GM19467 (cell line): ENCODE data around the gene ZWILCH.

Experiments used
- ATAC-seq: cut with Tn5 transposase; IDR thresholded peaks from one replicate; pipeline ENCODE4 v1.9.1; 2021; ENCODE audit warnings: mild to moderate bottlenecking, moderate library complexity; ENCODE audit not compliant: unreplicated experiment

Gene ZWILCH

GRCh38 chr15:66535056-66535455 lies 29.9 kb downstream of the ZWILCH start:
- ATAC-seq = no peak

DNA sequence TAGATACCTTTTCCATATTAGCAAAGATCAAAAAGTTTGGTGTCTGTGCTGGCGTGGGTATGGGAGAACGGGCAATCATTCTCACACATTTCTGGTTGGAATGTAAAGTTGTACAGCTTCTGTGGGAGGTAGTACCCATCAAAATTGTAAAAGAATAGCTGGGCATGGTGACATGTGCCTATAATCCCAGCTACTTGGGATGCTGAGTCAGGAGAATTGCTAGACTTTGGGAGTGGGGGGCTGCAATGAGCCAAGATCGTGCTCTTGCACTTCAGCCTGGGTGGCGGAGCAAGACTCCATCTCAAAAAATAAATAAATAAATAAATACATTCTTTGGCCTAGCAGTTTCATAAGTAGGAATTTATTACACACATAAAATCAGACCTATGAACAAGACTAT lies 37.8 kb downstream of the ZWILCH start:
- ATAC-seq = no peak

DNA sequence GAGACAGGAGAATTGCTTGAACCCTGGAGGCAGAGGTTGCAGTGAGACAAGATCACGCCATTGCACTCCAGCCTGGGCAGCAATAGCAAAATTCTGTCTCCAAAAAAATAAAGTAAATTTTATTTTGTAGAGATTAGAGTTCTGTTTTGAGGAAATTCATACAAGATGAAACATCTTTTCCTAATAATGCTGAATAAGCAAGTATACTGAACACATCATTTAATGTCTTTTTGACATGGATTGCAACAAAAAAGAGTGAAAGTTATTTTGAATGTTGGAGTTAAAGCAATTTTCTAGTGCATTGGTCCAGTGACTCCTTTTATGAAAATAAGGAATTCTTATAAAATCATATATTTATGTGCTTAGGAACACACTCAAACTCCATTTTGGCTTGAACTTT lies 40.1 kb downstream of the ZWILCH start:
- ATAC-seq = no peak

DNA sequence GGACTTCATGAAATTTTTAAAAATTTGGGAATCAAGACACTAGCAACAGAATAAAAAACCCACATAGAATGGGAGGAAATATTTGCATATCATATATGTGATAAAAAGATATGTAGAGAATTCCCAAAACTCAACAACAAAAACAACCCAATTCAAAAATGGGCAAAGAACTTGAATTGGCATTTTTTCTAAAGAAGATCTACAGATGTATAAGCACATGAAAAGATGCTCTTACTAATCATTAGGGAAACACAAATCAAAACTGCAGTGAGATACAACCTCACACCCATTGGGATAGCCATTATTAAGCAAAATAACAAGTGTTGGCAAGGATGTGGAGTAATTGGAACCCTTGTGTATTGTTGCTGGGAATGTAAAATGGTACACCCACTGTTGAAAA lies 50.6 kb downstream of the ZWILCH start:
- no peak for ATAC-seq

GRCh38 chr15:66558271-66558670 lies 53.1 kb downstream of the ZWILCH start:
- no peak for ATAC-seq

DNA sequence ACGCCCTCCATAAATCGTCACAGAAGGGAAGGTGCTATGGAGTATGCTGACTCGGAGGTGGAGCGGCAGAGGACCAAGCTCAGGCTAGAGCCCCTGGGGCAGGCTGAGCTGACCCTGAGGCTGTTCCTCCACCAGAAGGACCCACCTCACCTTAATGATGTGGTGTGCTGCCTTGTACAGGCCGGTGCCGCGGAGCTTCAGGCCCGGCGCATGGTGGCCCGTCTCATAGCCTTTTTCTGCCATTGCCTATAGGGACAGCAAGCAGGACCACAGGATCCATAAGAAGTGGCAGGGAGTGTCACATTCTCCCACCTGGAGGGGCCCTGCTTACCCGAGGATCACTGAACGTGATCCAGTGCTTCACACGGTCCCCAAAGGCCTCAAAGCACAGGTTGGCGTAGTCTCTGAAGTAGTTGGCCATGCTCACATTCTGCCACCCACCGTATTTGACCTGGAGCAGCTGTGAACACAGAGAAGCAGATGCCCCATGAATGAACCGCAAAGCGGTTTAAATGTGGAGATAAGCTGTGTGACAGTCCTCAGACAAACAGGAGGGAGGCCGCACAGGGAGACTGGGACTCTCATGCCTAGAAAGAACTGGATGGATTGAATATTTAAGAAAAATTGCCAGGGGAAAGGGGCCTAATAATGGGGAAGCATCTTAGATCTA lies 55.9 kb downstream of the ZWILCH start:
- no peak for ATAC-seq

DNA sequence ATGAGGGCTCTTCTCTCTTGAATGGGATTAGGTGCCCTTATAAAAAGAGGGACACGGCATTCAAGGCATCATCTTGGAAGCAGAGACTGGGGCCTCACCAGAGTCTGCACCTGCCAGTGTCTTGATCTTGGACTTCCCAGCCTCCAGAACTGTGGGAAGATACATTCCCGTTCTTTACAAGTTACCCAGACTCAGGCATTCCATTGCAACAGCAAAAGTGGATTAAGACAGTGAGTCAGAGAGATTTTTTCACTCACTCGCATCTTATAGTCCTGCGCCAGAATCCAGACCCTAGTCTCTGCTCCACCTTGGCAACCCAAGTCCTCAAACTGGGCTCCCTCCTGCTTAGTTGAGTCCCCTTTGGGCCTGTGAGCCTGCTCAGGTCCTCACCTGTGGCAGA lies 58.0 kb downstream of the ZWILCH start:
- no peak for ATAC-seq

- no peak for ATAC-seq
These were observed 58.5 kb downstream of the ZWILCH start for GRCh38 chr15:66563566-66564110.

DNA sequence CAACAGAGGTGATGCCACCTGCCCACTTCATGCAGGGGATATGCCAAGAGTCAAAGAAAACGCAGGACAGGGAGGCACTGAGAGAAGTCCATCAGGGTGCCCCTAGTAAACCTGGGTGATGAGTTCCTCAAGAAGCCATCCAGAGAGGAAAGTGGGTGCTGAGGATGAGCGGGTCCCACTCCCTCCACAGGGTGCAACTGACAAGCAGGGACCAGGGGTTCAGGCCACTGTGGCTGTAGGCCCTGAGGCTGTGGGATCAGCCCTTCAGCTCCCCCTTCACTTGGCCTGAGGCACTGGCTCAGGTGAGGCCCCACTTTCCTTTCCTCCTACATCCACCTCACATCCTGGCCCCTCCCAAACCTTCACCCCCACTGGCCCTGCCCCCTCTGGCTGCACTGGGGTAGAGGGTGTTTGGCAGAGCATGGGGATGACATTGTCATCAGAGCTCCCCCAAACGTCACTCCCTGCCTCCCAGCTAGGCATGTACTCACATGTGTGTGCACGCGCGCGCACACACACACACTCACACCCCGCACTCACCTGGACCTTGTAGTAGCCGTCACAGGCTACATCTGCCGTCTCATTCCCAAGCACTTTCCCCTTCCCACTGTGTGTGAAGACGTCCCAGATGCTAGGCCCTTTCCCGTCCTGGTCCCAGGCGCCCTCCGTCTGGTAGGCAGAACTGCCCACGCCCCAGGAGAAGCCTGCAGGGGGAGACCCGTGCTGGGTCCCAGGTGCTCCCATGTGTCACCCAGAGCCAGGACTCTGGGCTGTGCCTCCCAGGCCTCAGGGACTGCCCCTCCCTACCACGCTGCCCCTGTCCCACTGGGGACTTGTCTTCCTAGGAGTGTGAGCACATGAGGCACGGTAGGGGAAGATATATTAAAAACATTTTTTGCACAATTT lies 59.3 kb downstream of the ZWILCH start:
- no peak for ATAC-seq

DNA sequence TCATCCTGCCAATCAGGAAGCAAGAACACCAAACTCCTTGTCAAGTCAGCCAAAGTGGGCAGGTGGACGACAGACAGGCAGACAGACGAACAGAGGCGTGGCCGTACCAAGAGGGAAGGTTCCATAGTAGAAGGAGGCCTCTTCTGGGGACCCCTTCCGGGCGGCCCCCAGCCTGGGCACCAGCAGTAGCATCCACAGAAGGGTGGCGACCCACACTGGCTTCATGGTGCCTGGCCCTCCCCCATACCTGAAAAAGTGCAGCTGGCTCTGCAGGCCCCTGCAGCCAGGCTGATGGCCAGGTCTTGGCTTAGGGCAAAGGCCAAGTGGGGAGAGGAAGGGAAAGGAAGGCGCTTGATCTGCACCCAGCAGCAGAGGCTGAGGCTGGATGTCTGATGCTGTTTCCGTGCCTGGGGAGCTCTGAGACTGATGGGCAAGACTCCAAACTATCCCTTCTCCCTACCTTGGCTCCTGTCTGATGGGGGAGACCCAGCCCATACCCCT lies 60.1 kb downstream of the ZWILCH start:
- ATAC-seq = no peak

DNA sequence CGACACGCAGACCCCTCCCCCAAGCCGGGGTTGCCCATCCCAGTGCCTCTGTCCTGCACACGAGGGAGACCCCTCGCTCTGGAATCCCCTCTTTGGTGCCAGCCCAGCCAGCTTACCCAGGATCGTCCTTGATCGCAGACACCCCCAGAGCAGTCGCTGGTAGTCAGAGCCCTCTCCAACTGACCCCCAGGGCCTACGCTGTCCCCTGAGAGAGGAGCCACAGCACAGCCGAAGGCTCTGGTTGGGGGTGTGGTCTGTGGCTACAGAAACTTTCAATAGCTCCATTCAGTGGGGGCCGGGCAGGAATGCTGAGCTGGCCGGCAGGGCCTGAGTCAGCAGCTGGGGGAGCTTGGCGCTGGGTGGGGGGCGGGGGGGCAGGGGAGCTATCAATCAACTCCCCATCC lies 60.6 kb downstream of the ZWILCH start, which contains the start of gene LCTL:
LCTL (minus strand) TSS at position 258 of the 404 bp plus-strand sequence. CDS start 633 bp downstream, outside the sequence.
- ATAC-seq = no peak

DNA sequence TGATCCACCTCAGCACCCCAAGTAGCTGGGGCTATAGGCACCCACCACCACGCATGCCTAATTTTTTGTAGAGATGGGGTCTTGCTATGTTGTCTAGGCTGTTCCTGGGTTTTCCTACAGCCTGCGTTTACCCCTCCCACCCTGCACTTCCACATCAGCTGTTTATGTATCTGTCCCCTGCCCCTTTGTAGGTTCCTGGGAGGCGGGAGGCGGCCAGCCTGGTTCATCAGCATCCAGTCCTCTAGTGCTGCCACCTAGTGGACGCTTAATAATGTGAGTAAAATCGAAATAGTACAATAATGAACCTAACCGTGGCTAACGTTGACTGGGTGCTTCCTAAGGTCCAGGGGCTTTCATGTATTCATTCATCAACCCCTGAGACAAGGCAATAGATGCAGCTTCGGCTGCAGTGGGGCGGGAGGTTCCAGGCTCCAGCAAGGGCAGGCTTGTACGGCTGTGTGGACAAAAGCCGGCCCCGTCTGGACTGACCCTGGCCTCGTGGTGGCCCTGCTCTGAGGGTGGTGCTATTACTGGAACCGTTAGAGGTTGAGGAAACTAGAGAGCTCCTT lies 61.9 kb downstream of the ZWILCH start:
- ATAC-seq = no peak

DNA sequence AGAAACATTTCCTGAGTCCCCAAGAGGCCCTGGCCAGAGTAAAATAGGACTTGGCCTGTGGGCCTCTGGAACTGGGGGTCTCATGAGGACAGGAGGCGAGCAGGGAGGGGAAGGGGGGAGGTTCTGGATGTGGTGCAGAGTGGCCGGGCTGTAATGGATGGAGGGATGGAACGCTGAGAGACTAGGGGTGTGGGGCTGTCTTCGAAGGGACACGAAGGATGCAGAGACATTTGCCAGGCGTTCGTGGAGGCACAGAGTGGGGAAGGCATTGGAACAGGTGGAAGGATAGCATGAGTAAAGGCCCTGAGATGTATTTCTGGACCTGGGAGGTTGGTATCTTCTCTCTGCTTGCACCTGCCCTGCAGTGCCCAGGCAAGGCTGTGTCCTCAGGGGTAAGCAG lies 62.8 kb downstream of the ZWILCH start:
- ATAC-seq = no peak

DNA sequence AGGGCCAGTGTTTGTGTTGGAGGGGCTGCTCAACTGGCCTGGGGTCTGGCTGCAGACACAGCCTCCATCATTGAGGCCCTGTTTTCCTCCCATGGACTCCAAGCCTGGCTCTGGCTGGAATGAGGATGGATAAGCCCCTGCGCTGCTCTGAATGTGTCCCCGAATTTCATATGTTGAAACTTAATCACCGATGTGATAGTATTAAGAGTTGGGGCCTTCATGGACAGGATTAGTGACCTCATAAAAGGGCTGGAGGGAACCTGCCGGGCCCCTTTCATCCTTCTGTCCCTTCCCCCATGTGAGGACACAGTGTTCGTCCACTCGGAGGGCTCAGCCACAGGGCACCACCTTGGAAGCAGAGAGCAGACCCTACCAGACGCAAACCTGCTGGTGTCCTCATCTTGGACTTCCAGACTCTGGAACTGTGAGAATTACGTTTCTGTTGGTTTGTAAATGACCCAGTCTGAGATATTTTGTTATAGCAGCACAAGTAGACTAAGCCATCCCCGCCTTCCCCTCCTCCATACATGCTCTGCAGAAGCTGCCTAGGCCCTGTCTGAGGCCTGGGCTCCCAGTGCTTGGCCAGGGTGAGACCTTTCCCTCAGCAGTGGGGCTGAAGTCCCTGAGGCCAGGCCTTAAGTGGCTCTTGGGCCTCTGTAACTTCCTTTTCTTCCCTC lies 64.5 kb downstream of the ZWILCH start:
- no peak for ATAC-seq

GRCh38 chr15:66570327-66570726 lies 65.2 kb downstream of the ZWILCH start:
- no peak for ATAC-seq

DNA sequence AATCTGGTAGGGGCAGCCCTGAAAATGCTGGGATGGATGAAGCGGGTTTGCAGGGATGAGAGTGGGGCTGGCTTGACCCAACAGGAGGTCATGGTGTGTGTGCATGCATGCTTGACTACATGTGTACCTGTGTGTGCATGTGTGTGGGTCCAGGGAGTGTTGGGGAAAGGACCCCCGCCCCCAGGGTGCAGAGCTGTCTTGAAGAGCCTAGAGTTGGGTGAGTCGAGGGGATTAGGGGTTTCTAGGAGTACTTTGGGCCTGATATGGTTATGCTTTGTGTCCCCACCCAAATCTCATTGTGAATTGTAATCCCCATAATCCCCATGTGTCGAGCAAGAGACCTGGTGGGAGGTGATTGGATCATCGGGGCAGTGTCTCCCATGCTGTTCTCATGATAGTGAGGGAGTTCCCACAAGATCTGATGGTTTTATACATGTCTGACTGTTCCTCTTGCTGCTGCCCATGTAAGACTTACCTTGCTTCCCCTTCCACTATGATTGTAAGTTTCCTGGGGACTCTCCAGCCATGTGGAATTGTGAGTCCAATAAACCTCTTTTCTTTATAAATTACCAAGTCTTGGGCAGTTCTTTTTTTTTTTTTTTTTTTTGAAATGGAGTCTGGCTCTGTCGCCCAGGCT lies 65.8 kb downstream of the ZWILCH start:
- ATAC-seq = no peak

DNA sequence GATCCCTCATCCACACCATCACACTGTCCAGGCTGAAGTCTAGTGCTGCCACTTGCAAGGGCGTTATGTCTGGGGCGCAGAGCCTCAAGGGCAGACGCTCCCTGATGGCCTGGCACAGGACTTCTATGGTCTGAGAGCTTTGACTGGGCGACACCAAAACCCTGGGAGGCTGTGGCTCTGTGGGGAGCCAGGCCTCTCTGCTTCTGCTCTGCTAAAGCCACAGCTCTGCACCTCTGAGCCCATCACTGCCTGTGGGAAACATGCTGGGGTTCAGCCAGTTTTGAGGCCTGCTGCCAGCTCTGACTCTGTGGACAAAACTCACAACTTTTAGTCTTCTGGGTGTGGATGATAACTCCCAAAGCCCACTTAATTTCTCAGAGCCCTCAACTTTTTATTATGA lies 67.0 kb downstream of the ZWILCH start:
- ATAC-seq = no peak

DNA sequence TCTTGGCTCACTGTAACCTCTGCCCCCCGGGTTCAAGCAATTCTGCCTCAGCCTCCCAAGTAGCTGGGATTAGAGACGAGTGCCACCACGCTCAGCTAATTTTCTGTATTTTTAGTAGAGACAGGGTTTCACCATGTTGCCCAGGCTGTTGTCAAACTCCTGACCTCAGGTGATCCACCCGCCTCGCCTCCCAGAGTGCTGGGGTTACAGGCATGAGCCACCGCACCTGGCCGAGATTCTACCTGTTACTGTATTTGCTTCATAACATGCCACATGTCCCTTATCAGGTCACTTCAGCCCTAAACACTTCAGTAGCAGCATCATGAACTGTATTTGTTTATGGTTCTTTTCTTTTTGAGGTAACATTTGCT lies 68.2 kb downstream of the ZWILCH start:
- no peak for ATAC-seq

DNA sequence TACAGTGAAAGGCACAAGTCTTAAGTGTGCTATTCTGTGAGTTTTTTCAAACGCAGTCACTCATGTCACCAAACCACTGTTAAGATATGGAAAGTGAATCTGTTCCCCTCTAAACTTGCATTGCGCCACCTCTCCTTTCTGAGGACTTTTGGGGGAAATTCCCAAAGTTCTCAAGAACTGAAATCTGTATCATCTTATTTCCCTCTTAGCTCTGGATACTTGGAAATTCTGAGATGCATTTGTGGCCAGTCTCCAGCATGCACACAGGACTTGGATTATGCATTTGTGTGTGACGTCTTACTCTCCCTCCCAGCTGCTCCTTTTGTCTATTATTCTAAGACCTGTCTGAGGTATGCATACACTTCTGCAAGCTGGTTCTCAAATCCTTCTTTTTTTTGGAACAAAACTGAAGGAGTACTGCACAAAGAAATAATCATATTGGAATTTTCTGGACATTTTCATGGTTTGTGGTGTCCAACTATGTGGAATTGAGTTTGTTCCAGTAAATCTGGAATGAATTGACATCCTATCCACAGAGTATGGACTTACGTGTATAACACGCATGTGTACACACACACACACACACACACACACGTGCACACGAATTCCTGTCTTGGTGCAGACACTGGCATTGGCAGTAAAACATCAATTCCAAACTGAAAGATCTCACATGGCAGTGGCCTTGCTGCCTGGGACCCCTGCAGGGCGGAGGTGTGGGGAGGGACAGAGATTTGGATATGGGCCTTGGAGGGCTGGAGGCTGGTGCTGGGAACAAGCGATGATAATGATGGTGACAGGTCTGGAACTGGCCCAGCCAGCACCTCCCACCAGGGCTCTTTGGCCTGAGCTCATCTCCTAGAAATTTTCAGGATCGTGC lies 68.8 kb downstream of the ZWILCH start:
- no peak for ATAC-seq

- ATAC-seq = no peak
These were observed 69.4 kb downstream of the ZWILCH start for GRCh38 chr15:66574596-66574950.
